ENCODE data around the gene MIPOL1.
"Not testable (repeated sequence)": the region's sequence is repeated elsewhere in the genome, so short reads cannot be mapped to it uniquely, and the experiment has no call there.

The MIPOL1 gene

DNA sequence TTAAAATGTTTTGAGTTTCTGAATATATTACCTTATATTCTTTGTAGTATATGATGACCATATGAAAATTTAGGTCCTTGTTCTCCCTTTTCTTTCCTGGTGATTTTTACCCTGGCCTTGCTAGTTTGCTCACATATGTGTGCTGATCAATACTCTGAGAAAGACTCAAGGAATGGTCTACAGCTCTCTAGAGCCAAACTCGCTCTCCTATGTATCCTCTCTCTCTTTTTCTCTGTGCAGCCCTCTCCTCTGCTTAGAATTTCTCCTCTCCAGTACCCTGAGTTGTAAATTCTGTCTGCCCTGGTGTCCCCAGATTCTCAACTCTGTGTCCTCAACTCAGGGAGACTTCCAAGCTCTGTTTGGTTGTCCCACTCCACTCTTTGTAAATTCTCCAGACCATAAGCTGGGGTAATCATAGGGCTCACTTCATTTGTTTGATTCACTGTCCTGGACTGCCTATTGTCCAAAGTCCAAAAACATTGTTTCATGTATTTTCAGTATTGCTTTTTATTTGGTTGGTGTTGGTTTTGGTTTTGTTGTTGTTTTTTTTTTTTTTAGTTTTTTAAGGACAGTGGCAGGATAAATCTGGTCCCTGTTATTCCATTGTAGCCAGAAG lies 356.3 kb downstream of the MIPOL1 start:
- no peaks in the 10 kb centered on the region for H3K36me3 ChIP-seq (ENCODE audit: control insufficient read depth in 2 of 2, insufficient read depth in 1 of 2, low read length in 2 of 2)
- peaks cover 4% of the 10 kb centered on the region; the same call in 1 of the 2 replicates for H3K9me3 ChIP-seq (ENCODE audit: control insufficient read depth, insufficient read depth, low read depth, low read length)
- H3K4me3 ChIP-seq (ENCODE audit: low read depth, low read length), result no peak overlapping the region
- H3K27ac ChIP-seq (ENCODE audit: extremely low read depth, low read depth, low read length), result no peak overlapping the region
- no peak for TF ChIP-seq KLF1 (tag by site-specific recombination; IDR thresholded peaks at IDR 0.05)
- no peak for TF ChIP-seq ZNF707 (tag by site-specific recombination; IDR thresholded peaks at IDR 0.05)
- TF ChIP-seq MYNN (tag by site-specific recombination; IDR thresholded peaks at IDR 0.05; ENCODE audit: borderline replicate concordance), result no peak
- no peak for TF ChIP-seq ZNF777 (tag by site-specific recombination; IDR thresholded peaks at IDR 0.05; ENCODE audit: borderline replicate concordance)
- no peak for TF ChIP-seq KLF9 (tag by site-specific recombination; IDR thresholded peaks at IDR 0.05; ENCODE audit: low read depth)
- TF ChIP-seq, protein P1, sequence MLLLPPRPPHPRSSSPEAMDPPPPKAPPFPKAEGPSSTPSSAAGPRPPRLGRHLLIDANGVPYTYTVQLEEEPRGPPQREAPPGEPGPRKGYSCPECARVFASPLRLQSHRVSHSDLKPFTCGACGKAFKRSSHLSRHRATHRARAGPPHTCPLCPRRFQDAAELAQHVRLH (tag by site-specific recombination; IDR thresholded peaks at IDR 0.05), result no peak
- no peak for TF ChIP-seq ZNF112 (tag by site-specific recombination; IDR thresholded peaks at IDR 0.05)
- TF ChIP-seq, protein P2, sequence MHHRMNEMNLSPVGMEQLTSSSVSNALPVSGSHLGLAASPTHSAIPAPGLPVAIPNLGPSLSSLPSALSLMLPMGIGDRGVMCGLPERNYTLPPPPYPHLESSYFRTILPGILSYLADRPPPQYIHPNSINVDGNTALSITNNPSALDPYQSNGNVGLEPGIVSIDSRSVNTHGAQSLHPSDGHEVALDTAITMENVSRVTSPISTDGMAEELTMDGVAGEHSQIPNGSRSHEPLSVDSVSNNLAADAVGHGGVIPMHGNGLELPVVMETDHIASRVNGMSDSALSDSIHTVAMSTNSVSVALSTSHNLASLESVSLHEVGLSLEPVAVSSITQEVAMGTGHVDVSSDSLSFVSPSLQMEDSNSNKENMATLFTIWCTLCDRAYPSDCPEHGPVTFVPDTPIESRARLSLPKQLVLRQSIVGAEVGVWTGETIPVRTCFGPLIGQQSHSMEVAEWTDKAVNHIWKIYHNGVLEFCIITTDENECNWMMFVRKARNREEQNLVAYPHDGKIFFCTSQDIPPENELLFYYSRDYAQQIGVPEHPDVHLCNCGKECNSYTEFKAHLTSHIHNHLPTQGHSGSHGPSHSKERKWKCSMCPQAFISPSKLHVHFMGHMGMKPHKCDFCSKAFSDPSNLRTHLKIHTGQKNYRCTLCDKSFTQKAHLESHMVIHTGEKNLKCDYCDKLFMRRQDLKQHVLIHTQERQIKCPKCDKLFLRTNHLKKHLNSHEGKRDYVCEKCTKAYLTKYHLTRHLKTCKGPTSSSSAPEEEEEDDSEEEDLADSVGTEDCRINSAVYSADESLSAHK (tag by site-specific recombination; IDR thresholded peaks at IDR 0.05), result no peak
- ChIA-PET CTCF (no interaction called here), POLR2A (no interaction called here)
- H3K4me1 ChIP-seq (ENCODE audit: control insufficient read depth, insufficient read depth, low read length), result no peaks in the 10 kb centered on the region

DNA sequence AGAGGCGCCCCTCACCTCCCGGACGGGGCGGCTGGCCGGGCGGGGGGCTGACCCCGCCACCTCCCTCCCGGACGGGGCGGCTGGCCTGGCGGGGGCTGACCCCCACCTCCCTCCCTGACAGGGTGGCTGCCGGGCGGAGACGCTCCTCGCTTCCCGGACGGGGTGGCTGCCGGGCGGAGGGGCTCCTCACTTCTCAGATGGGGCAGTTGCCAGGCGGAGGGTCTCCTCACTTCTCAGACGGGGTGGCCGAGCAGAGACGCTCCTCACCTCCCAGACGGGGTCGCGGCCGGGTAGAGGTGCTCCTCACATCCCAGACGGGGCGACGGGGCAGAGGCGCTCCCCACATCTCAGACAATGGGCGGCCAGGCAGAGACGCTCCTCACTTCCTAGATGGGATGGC lies 357.9 kb downstream of the MIPOL1 start:
- H3K4me3 ChIP-seq (ENCODE audit: low read depth, low read length); H3K9me3 ChIP-seq (ENCODE audit: control insufficient read depth, insufficient read depth, low read depth, low read length); POLR2A ChIA-PET; CTCF ChIA-PET; H3K4me1 ChIP-seq (ENCODE audit: control insufficient read depth, insufficient read depth, low read length); H3K36me3 ChIP-seq (ENCODE audit: control insufficient read depth in 2 of 2, insufficient read depth in 1 of 2, low read length in 2 of 2); H3K27ac ChIP-seq (ENCODE audit: extremely low read depth, low read depth, low read length): not testable (repeated sequence)

DNA sequence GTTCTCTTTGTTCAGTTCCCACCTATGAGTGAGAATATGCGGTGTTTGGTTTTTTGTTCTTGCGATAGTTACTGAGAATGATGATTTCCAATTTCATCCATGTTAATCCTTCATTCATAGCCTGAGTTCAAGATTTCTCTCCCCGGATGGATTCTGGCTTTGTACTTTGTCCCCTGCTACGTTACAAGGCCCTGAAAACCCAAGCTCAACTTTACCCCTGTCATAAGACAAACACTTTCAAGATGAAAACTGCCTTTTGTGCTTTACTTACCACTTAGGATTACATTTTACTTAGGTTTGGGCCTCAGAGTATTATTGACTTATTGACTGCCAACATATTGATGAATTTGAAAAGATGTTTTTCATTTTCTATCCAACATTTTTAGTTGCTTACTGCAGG lies 361.0 kb downstream of the MIPOL1 start:
- TF ChIP-seq ZNF2 (tag by site-specific recombination; IDR thresholded peaks at IDR 0.05) (no peak), ZNF561 (tag by site-specific recombination; IDR thresholded peaks at IDR 0.05; ENCODE audit: borderline replicate concordance) (no peak), GLIS2 (tag by site-specific recombination; IDR thresholded peaks at IDR 0.05) (no peak), ZNF433 (tag by site-specific recombination; IDR thresholded peaks at IDR 0.05; ENCODE audit: low read depth) (no peak)
- TF ChIP-seq, protein P3, sequence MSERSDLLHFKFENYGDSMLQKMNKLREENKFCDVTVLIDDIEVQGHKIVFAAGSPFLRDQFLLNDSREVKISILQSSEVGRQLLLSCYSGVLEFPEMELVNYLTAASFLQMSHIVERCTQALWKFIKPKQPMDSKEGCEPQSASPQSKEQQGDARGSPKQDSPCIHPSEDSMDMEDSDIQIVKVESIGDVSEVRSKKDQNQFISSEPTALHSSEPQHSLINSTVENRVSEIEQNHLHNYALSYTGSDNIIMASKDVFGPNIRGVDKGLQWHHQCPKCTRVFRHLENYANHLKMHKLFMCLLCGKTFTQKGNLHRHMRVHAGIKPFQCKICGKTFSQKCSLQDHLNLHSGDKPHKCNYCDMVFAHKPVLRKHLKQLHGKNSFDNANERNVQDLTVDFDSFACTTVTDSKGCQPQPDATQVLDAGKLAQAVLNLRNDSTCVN (tag by site-specific recombination; optimal IDR thresholded peaks at IDR 0.05), result no peak
- TF ChIP-seq, protein P4, sequence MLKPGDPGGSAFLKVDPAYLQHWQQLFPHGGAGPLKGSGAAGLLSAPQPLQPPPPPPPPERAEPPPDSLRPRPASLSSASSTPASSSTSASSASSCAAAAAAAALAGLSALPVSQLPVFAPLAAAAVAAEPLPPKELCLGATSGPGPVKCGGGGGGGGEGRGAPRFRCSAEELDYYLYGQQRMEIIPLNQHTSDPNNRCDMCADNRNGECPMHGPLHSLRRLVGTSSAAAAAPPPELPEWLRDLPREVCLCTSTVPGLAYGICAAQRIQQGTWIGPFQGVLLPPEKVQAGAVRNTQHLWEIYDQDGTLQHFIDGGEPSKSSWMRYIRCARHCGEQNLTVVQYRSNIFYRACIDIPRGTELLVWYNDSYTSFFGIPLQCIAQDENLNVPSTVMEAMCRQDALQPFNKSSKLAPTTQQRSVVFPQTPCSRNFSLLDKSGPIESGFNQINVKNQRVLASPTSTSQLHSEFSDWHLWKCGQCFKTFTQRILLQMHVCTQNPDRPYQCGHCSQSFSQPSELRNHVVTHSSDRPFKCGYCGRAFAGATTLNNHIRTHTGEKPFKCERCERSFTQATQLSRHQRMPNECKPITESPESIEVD (tag by site-specific recombination; IDR thresholded peaks at IDR 0.05), result no peak
- TF ChIP-seq, protein P2 (tag by site-specific recombination; IDR thresholded peaks at IDR 0.05), result no peak
- POLR2A ChIA-PET, result no interaction called here
- no peaks in the 10 kb centered on the region for H3K4me1 ChIP-seq (ENCODE audit: control insufficient read depth, insufficient read depth, low read length)
- no peak overlapping the region for H3K4me3 ChIP-seq (ENCODE audit: low read depth, low read length)
- no peak overlapping the region for H3K27ac ChIP-seq (ENCODE audit: extremely low read depth, low read depth, low read length)
- no peaks in the 10 kb centered on the region for H3K9me3 ChIP-seq (ENCODE audit: control insufficient read depth, insufficient read depth, low read depth, low read length)
- CTCF ChIA-PET, result interaction anchor here (1.6 kb wide), 1 partner anchor 12 kb away, joined by 3 read pairs; no protein-coding TSS in a partner anchor
- H3K36me3 ChIP-seq (ENCODE audit: control insufficient read depth in 2 of 2, insufficient read depth in 1 of 2, low read length in 2 of 2), result no peaks in the 10 kb centered on the region
